Esophagus mucosa (tissue), 1 donor: Measurements from ENCODE around the gene VPS37B. TPM values are rescaled to one million over a fixed set of nuclear protein-coding genes. Genes with fewer than 3 reads are reported as not detected.

Experiments
- ATAC-seq: fragments of 200-7000 bp; cut with Tn5 transposase; one replicate; pipeline ENCODE4 v1.9.1; 2020
- total RNA-seq: library from RNA; stranded (reverse); gene quantifications from one replicate; pipeline ENCODE4 v1.2.4, GENCODE V29; 2023
- donor health status: DM: yes; HTN: yes; CAD: no.

Gene VPS37B
- total RNA-seq, 1 donor from 2014 or later: 51.4 TPM

DNA sequence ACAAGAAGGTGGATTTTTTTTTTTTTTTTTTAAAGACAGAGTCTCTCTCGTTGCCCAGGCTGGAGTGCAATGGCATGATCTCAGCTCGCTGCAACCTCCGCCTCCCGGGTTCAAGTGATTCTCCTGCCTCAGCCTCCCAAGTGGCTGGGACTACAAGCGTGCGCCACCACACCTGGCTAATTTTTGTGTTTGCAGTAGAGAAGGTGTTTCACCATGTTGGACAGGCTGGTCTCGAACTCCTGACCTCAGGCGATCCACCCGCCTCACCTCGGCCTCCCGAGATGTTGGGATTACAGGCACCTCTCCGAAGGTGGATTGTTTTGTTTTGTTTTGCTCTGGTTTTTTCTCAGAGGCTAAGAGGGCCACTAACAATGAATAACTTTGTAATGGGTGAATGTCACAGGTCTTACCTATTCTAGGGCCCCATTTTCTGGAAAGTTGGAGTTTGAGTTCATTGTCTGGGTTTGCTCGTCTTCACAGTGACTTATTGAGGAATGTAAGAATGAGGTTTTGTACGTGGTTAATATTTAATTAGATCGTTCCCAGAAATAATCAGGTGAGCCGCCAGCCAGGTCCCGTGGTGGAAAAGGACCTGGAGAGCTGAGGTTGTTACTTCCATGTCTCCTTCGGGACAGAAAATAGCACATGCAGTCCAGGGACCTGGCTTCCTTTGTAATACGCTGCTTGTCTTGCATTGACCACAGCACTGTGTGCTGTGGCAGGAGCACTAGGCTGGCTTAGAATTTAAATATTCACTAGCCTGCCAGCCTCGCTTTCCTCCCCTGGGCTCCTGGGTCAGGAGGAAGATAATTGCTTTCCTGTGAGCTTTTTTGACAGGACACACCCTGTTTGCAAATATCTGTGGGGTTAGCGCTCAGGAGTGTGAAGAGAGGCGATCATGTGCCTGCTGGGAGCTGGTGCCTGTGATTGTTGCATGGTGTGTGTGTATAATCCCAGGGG lies 58.3 kb downstream of the VPS37B start:
- ATAC-seq: peak; percentile 13

DNA sequence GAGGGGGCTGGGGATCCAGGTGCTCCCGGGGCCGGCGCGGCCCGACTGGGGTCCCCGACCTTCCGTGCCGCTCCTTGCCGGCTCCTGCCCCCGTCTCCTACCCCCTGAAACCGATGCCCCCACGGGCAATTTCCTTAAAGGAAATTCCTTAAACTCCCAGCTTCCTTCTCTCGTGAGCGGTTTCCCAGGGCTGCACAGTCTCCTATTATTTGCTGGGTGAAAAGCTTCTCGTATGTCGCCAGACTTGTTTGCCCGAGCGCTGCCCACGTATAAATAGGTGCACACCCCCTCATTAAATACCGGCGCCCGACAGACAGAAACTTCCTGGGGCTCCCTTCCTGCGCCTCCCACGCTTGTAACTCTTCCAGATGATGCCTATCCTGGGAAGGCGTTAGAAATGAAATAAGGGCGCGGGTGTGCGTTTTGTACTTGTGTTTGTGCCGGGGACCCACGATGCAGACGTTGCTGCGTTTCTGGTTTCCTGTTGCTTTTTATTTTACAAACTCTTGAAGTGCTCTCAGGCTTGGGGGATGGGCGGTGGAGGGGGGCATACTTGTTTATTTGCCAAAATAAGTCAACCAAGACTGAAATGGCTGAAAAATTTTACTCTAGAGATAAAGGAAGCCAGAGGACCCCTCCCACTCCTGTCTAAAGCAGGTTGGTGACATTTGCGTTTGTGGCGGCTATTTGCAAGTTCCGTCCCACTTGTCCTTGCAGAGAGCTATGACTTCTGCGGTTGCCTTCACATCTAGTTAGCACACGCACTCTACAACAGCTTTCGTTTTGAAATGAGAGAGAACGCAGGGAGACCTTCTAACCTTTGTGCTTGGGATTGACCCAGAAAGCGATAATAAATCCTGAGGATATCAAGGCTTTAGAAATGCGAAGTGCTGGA lies 59.6 kb downstream of the VPS37B start:
- ATAC-seq: peak; percentile 40

DNA sequence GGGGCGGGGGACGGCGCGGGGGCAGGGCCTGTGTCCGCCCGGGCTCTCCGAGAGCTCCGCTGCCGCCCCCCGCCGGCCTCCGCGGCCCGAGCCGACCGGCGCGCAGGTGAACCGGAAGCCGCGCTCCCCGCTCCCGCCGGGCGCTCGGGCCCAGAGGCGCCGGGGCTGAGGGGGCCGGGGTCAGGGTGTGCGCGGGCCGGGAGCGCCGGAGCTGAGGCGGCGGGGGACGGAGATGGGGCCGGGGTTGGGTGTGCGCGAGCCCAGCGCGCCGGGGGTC lies 60.2 kb downstream of the VPS37B start:
- peak; percentile 8 for ATAC-seq

DNA sequence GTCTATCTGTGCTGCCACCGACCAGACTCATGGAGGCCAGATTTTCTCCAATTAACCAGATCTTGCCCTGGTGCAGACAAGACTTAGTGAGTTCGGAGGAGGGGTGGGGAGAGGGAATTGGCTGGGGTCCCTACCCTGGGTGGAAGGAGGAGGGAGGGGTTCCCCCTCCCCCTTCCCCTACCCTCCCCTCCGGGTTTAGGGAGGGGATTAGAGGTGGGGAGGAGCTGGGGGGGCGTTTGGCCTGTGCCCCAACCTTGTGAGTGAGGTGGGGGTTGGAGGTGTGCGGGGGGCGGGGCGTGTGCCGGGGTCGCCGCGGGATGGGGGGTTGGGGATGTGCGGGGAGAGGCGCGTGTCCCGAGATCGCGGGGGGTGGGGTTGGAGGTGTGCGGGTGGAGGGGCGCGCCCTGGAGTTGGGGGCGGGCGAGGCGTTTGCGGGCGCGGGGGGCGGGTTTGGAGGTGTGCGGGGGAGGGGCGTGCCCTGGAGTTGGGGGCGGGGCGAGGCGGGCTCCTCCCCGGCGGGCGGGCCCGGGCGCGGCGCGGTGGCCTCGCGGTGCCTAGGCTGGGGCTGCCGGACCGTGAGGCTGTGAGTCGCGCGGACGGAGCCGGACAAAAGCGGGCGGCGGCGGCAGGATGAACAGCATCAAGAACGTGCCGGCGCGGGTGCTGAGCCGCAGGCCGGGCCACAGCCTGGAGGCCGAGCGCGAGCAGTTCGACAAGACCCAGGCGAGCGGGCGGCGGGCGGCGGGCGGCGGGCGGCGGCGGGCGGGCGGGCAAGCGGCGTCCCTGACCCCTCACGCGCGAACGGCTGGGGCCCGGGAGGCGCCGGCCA lies 60.8 kb downstream of the VPS37B start, which contains the start of gene HIP1R:
TSS of gene HIP1R (plus strand) at position 537 of the 829 bp plus-strand sequence. CDS start at position 631, 94 bp downstream.
- peak; percentile 55 for ATAC-seq

DNA sequence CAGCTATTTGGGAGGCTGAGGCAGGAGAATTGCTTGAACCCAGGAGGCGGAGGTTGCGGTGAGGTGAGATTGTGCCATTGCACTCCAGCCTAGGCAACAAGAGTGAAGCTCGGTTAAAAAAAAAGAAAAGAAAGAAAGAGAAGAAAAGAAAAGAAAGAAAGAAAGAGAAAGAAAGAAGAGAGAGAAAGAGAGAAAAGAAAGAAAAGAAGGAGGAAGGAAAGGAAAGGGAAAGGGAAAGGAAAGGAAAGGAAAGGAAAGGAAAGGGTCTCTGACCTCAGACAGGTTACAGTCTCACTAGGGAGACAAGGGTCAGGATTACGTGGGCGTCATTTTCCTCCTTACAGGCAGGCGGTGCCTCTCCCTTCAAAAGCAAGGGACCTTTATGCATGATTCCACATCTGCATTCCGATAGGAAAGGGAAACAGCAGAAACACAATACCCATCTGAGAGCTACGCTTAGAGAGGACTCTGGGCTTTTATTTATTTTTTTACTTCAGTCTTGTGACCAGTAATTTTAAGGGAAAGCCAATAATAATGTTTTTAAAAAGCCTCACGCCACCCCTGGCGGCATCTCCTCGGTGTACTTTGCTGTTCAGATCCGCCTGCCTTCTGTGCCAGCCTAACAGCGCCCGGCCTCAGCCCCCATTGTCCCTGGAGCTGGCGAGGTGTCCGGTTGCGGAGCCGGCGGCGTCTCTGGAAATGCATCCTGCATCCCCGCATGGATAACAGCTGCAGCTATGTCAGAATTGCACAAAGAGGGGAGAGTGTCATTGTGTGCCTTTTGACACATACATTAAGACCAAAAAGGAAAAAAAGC lies 61.6 kb downstream of the VPS37B start:
- no peak for ATAC-seq

DNA sequence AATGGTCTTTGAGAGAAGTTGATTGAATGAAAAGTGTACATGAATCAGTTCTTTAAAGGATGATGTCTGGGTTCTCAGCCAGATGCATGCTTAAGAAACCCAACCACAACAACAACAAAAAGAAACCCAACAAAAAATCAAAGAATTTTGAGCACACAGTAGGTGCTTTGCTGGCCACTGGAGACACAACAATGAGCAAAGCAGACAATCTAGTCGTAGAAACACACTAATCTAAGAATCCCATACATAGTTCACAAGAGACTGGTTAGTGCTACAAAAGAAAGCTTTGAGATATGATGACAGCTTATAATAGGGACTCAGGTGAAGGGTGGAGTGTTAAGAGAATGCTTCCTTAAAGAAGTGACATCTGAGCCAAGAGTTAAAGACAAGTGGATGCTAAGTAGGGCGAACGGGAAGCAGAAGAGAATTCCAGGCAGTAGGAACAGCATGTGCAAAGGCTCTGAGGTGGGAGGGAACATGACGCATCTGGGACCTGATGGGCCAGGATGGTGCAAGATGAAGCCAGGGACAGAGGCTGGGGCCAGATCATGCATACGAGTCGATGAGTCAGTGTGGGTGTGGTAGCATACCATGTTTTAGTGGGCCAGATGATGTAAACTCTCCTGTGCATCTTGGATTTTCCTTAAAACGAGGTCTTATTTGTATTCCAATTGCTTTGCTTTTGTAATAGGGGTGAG lies 65.3 kb downstream of the VPS37B start:
- peak; percentile 94 for ATAC-seq

DNA sequence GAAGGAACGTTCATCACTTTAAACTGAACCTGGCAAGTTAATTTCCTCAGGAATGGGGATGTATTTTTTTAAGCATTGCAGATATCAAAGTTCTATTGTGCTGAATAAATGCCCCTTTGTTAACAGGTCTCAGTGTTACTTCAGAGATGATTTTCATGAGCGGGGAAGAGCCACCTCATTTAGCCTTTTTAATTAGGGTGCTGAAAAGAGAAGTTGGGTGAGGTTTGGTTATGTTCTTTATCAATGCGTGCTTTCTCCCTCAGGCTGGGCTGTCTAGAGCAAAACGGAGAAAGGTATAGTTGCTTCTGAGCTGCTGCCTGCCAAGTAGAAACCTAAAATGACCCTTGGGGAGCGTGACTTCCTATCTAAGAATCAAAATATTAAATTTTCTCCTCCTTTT lies 68.7 kb downstream of the VPS37B start:
- no peak for ATAC-seq

DNA sequence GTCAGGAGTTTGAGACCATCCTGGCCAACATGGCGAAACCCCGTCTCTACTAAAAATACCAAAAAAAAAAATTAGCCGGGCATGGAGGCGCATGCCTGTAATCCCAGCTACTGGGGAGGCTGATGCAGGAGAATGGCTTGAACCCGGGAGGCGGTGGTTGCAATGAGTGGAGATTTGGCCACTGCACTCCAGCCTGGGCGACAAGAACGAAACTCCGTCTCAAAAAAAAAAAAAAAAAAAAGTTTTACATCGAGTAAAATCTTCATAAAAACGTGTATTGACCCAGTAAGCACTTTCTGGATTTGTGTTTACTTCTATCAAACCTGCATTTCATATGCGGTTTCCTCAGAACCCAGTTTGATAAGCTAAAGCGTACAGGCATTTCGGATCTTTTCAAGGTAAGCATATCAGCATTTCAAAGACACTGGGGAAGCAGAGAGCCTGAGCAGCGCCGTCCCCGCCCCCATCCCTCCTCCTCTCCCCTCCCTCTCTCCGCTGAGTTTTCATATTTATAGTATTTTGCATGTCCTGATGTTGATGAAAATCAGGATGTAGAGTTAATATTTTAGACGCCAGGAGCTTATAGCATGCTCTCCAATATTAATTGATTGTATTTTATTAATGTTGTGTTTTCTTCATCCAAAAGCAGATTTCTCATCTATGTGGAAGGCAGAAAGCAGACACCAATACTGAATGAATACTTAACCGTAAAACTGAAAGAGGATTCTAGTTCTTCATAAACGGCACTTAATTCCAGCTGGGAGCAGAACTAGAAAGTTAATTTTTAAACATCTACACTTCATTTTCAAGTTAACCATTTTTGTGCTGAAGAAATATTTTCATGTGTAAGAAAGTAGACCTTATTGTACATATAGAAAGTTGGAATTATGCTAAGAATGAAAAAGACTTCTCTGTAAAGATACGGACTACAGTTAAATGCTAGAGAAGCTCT lies 69.9 kb downstream of the VPS37B start:
- ATAC-seq: no peak

DNA sequence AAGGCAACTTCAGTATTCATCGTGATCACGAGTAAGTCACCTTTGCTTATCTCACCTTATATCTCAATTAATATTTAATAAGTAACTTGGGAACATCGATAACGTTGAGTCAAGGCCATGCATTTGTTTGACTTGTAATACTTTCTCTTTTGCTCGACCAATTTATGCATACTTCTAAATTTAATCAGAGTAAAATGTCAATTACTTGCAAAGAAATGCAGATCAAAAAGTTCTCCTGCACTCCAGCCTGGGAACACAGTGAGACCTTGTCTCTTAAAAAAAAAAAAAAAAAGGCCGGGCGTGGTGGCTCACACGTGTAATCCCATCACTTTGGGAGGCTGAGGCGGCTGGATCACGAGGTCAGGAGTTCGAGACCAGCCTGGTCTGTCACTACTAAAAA lies 72.5 kb downstream of the VPS37B start:
- no peak for ATAC-seq

DNA sequence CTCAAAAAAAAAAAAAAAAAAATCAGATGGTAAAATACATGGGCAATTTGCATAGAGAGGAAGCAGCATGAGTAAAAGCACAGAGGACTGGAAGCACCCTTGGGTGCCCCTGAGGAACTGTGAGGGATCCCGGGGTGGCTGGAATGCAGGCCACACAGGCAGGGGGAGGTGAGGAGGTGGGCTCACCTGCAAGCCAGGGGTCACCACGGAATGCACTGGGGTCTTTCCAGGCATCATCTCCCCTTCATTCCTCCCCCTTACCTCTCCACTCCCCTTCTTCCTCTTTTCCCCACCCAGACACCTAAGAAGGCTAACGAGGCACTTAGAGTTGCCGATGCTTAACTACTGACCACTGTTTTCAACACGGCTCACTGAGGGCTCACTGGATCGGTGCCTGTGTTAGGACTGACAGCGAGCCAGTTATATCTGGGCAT lies 75.1 kb downstream of the VPS37B start:
- ATAC-seq: peak; percentile 38

DNA sequence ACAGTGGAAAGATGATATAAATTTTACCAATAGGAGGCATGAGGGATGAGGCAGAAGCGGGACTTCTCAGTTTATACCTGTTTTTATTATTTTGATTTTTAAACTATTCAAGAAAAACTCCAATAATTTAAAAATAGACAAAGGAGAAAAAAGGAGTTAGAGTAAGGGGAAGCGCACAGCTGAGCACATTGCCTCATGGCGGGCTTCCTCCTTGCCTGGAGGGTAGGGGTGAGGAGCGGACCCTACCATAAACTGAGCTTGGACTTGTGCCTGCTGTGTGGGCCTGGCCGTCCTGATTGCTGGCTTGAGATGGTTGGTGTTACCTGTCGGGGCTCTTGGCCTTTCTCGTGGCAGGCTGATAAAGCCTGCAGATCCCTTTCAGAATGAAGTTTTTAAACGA lies 75.8 kb downstream of the VPS37B start:
- ATAC-seq: no peak

DNA sequence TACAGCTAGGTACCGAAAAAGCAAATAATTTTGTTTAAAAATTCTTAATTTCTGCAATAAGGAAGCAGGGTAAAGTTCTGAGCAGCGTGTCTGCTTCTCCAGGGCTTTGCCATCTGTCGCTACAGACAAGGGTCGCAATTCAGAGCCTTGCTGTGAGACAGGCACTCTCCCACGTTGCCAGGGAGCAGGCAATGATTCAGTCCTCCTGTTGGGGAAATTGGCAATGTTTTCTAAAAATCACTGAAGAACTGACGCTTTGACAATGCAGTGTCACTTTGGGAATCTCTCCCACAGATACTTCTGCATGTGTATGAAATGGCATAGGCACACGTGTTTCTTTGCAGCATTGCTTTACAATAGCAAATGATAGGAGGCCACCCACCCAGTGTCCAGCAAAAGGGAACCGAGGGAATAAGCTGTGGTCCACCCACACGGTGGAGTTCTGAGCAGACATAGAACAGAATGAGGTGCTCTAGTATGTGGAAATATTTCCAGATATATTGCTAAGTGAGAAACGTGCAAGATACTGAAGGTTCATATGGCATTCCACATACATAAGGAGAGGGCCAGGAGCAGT lies 76.6 kb downstream of the VPS37B start:
- no peak for ATAC-seq

Other genes with a start within 250 kb of the VPS37B start
- gene HCAR2, start 192.8 kb downstream of the VPS37B start, total RNA-seq: 29.7 TPM
- gene HCAR3, start 179.3 kb downstream of the VPS37B start, total RNA-seq: 9.6 TPM
- 0.08 TPM for gene HCAR1, start 165.3 kb downstream of the VPS37B start, total RNA-seq
- 39.0 TPM for gene DENR, start 143.3 kb downstream of the VPS37B start, total RNA-seq
- 0.24 TPM for gene CCDC62, start 121.6 kb downstream of the VPS37B start, total RNA-seq
- 26.4 TPM for gene HIP1R, start 60.7 kb downstream of the VPS37B start, total RNA-seq
- gene ABCB9, start 70.3 kb upstream of the VPS37B start, total RNA-seq: 4.9 TPM
- 14.7 TPM for gene OGFOD2, start 79.1 kb upstream of the VPS37B start, total RNA-seq
- gene ARL6IP4, start 84.6 kb upstream of the VPS37B start, total RNA-seq: 134 TPM